DMS153 (cell line): ENCODE results near the gene MAPRE2.
"Not testable (repeated sequence)": the region's sequence is repeated elsewhere in the genome, so short reads cannot be mapped to it uniquely, and the experiment has no call there.

ENCODE experiments used
- DNase-seq: peaks from one replicate; lab custom pipeline; 2025; lab: John Stamatoyannopoulos, UW

MAPRE2 gene

DNA sequence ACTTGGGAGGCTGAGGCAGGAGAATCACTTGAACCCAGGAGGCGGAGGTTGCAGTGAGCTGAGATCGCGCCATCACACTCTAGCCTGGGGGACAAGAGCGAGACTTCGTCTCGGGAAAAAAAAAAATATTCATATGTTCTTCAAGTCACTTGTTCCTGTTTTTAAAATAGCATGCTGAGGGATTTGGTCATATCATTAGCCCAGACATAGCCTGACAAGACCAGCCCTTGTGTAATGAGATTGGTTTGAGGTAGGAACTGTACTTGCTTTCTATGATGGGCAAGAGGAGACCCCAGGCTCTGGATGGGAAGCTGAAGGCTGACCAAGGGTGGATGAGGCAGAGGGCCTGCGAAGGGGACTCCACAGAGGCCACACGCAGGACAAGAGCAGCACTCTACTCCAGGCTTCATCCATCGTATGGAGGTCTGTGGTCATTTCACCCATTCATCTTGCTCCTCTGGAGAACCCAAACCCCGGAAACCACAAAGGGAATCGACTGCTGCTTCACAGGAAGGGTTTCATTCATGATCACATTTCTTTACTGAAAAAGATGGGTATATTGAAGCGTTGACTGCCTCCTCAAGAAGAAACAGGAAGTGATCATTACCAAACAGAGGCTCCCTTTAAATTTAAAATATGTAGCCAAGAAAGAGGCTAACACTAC lies 112.5 kb downstream of the MAPRE2 start:
- DNase-seq: no peak

DNA sequence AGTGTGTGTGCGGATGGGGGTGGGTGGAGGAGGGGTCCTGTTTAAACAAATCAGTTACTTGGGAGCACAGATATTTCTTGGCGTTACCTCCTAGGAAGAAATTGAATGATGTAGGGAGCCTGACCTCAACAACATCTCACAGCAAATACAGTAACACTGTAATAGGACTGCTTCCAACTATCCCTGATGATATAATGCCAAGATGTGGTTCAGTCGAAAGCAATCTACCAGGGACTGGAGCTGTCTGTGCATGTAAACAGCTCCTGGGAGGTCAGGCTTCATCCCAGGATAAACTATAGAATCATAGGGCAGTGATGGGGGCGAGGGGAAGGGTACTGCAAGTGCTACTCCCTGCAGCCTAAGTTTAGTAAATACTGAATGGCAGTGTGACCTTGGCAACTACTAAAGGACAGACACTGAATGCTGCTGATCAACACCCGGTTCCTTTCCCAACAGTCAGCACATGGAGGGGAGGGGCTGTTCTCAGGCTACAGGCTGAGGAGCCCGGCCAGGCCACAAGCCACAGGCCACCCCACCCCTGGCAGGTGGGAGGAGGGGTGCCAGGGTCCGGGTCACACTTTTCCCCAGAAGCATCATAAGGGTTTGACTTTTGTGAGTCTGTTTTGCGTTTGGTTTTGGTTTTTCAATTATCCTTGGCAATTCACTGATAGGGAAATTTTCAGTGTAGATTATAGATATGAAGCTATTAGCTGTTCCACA lies 114.3 kb downstream of the MAPRE2 start:
- DNase-seq: no peak

DNA sequence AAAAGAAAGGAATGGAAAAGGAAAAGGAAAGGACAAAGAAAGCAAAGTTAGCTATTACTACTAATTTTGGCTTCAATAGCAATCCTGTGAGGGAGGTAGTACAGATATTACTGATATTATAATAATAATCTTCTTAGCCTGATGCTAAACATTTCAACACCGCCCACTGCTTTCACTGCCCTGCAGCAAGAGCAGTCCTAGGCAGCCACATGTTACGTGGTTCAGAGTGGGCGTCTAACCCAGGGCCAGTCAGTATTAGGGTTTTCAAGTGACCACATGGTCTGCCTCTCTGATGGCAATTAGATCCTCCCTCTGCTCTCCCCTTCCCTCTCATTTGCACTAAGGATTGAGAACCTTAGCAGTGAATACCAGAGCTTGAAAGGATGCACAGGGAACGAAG lies 116.0 kb downstream of the MAPRE2 start:
- no peak for DNase-seq

DNA sequence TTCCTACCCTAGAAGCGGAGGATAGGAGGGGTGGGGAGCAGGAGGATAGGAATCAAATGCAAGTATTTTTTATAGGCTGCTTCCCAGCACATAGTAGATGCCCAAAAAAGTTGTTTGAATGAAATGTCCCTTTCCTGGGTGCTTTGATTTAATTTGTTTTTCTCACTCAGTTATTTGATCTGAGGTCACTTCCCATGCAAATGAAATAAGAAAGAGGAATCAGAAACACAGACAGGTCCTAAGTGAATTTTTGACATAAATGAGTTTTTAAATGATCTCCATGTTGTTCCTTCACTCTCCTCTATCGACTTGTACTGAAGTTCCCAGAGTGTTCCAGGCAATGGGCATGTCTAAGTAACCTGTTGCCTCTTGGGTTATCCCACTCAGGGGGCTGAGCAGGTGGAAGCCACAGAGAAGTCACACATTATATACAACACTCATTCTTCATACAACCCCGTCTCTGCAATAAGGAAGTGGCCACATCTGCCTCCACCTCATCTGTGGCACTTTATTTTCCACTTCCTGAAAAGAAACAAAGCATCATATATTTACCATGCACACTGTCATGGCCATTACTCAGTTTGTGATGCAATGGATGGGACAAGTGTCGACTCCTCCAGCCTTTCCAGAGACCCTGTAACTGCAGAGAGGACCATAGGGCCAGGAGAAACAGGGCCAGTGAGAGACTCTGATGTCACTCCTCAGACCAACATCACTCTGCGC lies 117.7 kb downstream of the MAPRE2 start:
- DNase-seq: peak; percentile 82

DNA sequence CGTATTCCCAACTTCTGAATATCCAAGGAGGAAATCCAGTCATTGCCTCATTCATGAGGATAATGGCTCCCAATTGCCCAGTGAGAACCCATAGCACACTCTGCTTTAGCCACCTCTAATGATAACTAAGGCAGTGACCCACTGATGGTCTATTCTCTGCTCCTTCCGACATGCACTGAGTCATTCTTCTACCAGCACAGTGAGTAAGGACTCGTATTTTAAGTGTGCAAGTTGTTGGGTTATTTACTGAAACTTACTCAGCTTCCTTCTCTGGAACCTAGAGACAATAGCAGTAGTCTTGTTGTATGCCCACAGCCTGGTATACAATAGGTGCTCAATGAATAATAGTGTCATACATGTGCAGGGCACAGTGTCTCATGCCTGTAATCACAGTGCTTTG lies 118.6 kb downstream of the MAPRE2 start:
- no peak for DNase-seq

DNA sequence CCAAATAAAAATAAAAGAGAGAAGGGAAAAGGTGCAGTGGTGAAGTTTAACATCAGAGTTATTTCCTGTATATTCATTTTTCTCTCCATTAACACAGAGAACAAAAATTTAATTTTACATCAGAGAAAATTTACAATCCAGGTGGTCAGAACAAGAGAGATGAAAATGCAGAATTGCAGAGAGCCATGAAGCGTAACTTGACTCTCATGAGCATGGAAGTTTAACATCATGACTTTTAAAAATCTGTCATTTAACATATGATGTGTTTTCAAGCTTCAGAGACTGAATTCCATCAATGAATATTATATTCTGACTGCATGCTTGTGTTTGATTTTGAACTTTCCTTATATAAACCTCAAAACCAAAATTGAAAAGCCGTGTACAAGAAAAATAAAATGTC lies 120.3 kb downstream of the MAPRE2 start:
- no peak for DNase-seq

DNA sequence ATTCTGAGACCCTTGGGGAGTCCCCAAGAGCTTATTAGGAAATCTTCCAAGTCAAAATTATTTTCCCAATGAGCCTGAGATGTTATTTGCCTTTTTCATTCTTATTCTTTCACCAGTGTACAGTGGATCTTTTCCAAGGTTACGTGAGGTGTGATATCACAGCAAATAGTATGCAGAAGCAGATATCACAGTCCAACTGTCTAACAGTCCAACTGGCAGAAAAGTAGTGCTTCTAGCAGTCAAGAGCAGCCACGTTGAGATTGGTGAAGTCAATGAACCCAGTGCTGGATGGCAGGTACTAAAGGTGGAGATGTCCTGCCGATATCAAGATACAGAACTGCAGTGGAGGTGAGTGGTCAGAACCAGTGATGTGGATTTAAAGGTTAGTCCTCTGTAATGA lies 120.7 kb downstream of the MAPRE2 start:
- no peak for DNase-seq

DNA sequence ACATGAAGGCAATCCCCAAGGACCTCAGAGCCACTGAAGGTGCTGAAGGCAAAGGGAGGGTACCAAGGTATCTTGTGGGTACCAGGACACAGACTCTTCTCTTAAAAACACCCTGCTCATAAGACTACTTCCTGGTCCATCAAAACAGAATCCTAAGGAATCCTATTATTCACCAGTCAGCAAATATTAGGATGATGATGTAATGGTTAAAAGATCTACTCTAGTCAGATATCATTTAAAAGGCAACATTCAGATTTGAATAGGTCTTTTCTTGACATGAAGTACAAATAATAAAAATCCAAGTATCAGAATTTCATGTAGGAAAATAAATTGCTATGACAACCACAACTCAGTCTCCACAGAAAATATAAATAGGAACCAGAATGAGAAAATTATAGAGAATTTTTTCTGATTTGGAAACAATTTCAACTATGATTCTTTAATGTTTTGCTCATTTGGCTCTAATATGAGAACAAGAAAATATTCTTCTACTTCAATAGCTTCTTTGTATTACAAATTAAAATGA lies 121.9 kb downstream of the MAPRE2 start:
- no peak for DNase-seq

DNA sequence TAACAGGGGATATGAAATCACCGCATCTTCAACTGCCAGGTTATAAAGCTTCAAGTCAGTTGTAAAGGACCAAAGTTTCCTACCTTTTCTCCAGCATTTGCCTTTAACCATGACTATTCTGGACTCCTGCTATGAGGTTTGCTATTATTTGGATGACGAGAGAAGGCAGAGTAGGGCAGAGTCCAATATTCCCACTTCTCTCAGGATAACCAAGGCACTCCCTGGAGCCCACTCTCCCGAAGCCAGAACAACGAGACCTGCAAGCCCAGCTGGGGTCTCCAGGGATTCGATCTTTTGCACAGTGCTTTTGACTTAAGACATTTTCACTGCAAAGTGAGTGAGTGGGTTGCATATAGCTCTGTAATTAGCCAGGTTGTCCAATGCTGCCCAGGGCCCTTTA lies 122.5 kb downstream of the MAPRE2 start:
- DNase-seq: no peak

DNA sequence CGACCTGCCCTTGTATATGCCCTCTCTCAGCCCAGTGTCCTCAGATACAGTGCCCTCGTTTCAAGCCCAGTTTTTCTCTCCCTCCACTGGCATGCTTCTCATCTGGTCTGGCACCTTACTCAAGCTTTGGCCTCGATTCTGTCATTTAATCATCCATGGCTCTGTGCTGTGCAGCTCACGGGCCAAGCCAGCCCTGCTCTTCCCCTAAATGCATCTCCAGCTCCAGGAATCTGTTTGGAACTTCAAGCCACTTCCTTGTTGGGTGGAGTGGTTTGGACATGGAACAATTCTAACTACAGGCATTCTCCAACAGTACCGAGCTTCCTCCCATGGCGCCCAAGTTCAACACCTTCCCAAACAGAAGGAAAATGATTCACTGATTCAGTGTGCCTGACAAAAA lies 122.9 kb downstream of the MAPRE2 start:
- DNase-seq: no peak

DNA sequence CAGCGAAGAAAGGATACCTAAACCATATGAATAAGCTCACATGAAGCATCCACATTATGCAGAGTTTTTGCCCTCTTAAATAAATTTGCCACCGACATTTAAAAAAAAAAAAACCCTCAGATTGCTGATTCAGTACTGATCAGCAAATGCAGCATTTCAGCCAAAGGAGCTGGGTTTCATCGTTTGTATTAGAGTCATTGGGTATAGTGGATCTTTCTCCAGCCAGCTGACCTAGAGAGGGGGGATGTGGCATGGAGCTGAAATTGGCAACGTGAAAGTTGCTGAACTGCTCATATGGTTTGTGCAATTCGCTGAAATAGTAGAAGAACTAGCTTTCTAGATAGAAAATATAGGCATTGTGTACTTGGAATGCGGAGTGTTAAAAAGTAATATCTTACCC lies 126.1 kb downstream of the MAPRE2 start:
- DNase-seq: no peak

DNA sequence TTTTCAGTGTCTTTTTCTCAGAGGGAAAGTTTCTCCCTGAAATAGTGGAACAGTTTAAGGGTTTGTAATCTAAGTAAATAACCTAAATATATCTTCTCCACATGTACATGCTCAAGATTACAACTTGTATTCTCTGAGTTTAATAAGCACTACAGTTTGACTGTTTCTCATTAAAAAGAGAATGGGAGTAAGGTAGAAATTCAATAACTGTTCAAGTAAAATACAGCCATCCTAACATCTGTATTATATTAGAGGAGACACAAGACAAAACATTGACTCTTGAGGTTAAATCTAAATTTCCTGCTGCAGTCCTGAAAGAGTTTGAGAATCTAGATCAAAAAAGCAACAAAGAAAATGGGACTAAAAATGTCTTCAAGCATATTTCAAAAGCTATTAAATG lies 126.6 kb downstream of the MAPRE2 start:
- no peak for DNase-seq

GRCh38 chr18:35170323-35170722 lies 129.1 kb downstream of the MAPRE2 start:
- DNase-seq: not testable (repeated sequence)

GRCh38 chr18:35171315-35171987 lies 130.2 kb downstream of the MAPRE2 start:
- DNase-seq: peak; percentile 41

- peak; percentile 39 for DNase-seq
Observed at GRCh38 chr18:35172009-35172408, 130.8 kb downstream of the MAPRE2 start.

DNA sequence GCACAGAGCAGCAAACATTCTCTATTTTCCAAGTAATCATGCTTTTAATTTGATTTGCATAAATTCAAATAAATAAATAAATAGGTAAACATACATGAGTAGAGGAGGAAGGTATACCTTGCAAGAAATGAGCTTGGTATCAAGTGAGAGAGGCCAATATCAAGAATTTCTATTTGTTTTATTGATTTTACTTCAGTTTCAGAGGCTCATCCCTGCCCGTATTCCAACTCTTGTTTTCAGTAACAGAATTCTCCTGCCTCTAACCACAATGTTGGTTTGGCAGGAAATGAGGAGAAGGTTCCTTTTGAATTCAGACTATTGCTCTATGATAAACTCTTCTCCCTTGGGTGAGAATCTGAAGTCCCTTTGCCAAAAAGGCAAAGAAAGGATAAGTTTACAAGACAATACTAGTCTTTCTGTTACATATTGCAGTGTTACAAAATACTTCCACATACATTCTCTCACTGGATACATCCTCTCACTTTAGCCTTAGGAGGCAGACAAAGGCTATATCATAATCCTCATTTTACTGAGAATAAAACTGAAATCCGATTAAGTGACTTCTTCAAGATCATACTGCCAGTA lies 131.3 kb downstream of the MAPRE2 start:
- DNase-seq: no peak

DNA sequence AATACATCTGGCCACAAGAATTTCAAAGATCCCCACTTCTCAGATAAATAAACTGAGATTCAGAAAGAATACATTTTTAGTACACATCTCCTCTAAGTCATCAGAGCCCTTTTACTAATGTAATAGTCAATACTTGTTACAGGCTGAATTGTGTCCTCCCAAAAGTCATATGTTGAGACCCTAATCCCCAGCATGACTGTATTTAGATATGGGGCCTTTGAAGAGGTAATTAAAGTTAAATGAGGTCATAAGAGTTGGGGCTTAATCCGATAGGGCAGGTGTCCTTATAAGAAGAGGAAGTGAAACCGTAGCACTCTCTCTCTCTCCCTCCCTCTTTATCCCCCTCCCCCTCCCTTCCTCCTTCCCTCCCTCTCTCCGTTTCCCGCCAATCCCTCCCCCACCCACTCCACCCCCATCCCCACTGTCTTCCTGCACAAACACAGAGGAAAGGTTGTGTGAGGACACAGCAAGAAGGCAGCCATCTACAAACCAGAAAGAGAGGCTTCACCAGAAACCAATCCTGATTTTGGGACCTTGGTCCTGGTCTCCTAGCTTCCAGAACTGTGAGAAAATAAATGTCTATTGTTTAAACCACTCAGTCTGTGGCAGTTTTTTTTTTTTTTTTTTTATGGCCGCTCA lies 133.0 kb downstream of the MAPRE2 start:
- DNase-seq: peak; percentile 92

- DNase-seq: peak; percentile 82
Observed at GRCh38 chr18:35174745-35175144, 133.5 kb downstream of the MAPRE2 start.

- DNase-seq: no peak
Observed at GRCh38 chr18:35176925-35177324, 135.7 kb downstream of the MAPRE2 start.

- DNase-seq: no peak
Observed at GRCh38 chr18:35178260-35178659, 137.0 kb downstream of the MAPRE2 start.

DNA sequence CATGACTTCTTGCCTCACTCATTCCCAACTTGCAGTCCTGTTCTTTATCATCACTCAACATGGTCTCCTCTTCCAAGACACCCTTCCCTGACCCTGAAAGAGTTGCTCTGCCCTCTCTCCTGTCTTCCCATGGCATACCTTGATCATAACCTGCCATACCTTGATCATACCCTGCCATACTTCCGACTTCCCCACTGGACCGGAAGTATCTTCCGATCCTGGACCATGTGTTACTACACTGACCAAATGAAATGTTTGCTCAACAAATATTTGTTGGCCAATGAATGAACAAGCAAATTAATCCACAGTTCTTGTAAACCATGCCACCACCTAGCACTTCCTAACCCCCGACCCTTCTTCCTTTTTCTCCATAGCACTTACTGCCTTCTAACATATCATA lies 138.7 kb downstream of the MAPRE2 start:
- no peak for DNase-seq

DNA sequence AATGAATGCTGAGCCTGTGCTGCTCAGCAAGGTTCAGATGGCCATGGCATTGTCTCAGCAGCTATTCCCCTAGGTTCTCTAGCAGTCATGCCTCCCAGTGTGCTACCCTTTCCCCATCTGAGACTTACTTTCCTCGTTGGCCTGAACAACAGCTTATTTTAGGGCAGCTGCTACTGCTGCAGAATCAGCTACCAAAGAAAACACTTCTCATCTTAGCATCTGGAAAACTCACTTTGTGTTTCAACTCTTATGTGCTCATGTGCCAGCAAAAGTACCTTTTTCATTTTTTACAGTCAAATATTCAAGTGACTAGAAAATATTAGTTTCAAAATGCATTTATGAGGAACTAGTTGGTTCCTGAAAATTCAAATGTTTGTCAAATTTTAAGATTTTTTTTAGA lies 139.2 kb downstream of the MAPRE2 start:
- no peak for DNase-seq
